Measurements from ENCODE around the gene FAM174B.

Gene FAM174B

GRCh38 chr15:92646216-92646615, 9.4 kb downstream of the FAM174B start:
- in situ Hi-C loops (cut with HindIII; ENCODE audit: low pct_unique_long_range_greater_than_20kb, low sequenced_read_pairs), result no loop called here
- TF ChIP-seq JUND (IDR thresholded peaks at IDR 0.05; ENCODE audit: low read depth), result no peak
- DNase-seq (ENCODE audit: low read depth in 1 of 2, low spot score in 1 of 2), result no peak

DNA sequence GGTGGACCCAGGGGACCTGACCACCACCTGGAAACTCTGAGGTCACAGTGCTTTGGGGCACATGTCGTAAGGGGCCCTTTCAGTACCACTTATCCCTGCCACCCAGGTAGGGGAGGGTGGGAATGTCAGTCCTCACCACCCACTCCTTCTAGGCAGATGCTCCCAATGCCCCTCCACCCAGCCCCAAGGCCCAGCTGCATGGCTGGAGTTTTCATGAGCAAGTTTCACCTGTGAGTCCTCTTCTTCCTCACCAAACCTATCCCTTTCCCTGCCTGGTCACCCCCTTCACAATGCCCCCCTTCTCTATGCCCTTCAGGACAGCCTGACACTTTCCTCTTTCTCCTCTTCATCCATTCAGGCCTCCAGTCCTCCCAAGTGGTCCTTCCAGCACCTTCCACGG, 9.8 kb downstream of the FAM174B start:
- no peak for DNase-seq (ENCODE audit: low read depth in 1 of 2, low spot score in 1 of 2)
- no peak for TF ChIP-seq JUND (IDR thresholded peaks at IDR 0.05; ENCODE audit: low read depth)
- in situ Hi-C loops (cut with HindIII; ENCODE audit: low pct_unique_long_range_greater_than_20kb, low sequenced_read_pairs), result no loop called here

- TF ChIP-seq JUND (IDR thresholded peaks at IDR 0.05; ENCODE audit: low read depth), result peak; percentile 87
- DNase-seq (ENCODE audit: low read depth in 1 of 2, low spot score in 1 of 2), result peak in 1 of 2 experiments; percentile 97
- in situ Hi-C loops (cut with HindIII; ENCODE audit: low pct_unique_long_range_greater_than_20kb, low sequenced_read_pairs), result no loop called here
Observed at GRCh38 chr15:92645051-92645631, 10.4 kb downstream of the FAM174B start.

DNA sequence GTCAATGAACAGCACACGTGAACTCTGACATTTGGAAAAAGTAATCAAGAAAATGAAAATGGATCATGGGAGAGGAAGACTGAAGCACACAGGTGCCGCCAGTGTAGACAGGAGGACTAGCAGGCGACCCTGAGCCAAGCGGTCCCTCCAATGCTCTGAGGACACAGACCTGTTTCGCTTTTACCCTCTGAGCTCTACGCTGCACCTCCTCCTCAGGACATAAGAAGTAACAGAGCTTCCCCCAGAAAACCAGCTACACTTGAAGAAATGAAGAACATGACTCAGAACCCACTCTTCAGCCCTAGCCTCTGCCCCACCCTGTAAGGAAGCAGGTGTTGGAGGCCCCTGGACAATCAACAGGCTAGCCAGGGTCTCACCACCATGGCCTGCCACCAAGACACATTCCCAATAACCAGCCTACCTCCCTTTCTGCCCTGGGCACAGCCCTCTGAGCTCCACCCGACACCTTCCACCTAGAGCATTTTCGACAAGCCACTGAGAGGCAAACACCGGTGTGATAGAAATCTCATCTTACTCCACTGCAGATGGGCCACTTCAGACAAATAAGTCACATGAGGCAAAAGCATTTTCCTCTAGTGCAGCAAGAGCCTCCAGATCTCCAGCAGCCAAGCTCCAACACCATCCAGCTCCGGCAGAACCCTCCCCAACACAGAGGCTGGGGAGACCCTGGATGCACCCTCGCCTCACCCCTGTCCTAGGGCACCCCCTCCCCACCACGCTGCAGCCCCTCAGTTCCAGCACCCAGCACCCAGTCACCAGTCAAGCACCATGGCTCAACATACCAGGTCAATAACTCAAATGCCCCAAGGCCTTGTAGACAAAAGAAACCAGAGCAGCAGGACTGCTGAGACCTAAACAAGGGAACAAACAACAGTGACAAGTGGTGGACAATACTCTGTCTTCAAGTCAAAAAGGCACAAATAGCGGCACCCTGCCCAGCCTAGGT, 11.4 kb downstream of the FAM174B start:
- peak in 1 of 2 experiments; percentile 97 for DNase-seq (ENCODE audit: low read depth in 1 of 2, low spot score in 1 of 2)
- no peak for TF ChIP-seq JUND (IDR thresholded peaks at IDR 0.05; ENCODE audit: low read depth)
- in situ Hi-C loops (cut with HindIII; ENCODE audit: low pct_unique_long_range_greater_than_20kb, low sequenced_read_pairs), result no loop called here

DNA sequence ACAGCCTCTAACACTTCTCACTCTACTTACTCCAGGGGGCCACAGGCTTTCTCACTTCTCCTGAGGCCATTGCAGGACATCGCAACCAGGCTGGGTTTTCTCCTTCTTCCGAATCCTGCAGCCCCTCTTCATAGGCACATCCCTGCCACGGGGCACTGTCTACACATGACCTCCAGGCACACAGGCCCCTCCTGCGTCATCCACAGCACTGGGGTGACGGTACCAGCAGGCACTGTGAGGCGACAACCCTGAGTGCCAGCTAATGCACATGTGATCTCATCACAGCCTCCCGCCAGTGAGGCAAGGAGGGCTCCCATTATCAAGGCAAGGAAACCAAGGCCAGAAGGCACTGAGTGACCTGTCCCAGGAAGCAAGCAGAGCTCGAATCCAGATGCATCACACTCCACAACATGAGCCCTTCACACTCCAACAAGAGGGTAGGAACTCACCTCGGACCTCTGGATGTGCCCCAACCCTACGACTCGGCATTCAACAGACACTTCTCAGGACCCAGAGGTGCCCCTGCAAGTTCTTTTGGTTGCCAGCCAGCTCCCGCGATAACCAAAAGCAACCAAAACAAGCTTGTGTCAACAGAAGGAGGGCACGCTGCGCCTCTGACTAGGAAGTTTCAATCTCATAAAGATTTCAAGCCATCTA, 16.7 kb downstream of the FAM174B start:
- no peak for TF ChIP-seq JUND (IDR thresholded peaks at IDR 0.05; ENCODE audit: low read depth)
- DNase-seq (ENCODE audit: low read depth in 1 of 2, low spot score in 1 of 2), result no peak
- in situ Hi-C loops (cut with HindIII; ENCODE audit: low pct_unique_long_range_greater_than_20kb, low sequenced_read_pairs), result no loop called here

DNA sequence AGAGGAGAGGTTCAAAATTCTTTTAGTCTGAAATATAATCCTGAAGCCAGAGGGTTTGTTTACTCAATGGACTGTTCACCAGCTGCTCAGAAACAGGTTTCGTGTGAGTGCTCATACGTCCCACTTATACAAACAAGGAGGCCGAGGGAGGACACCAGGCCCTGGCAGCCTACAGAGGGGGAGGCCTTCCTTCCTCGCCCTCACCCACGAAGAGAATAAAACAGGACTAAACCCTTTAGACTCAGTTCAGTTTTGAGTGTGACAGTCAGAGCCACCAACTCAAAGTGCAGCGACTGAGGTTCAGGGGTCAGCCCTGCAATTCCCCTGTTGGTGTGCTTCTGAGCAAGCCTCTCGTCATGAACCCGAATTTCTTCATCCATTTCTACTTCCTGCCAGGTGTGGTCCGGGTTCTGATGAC, 17.3 kb downstream of the FAM174B start:
- in situ Hi-C loops (cut with HindIII; ENCODE audit: low pct_unique_long_range_greater_than_20kb, low sequenced_read_pairs), result no loop called here
- no peak for TF ChIP-seq JUND (IDR thresholded peaks at IDR 0.05; ENCODE audit: low read depth)
- peak in 1 of 2 experiments; percentile 97 for DNase-seq (ENCODE audit: low read depth in 1 of 2, low spot score in 1 of 2)

GRCh38 chr15:92637626-92638025, 17.9 kb downstream of the FAM174B start:
- in situ Hi-C loops (cut with HindIII; ENCODE audit: low pct_unique_long_range_greater_than_20kb, low sequenced_read_pairs), result no loop called here
- peak in 1 of 2 experiments; percentile 64 for DNase-seq (ENCODE audit: low read depth in 1 of 2, low spot score in 1 of 2)
- TF ChIP-seq JUND (IDR thresholded peaks at IDR 0.05; ENCODE audit: low read depth), result no peak

- peak; percentile 74 to 100 for DNase-seq (ENCODE audit: low read depth in 1 of 2, low spot score in 1 of 2)
- in situ Hi-C loops (cut with HindIII; ENCODE audit: low pct_unique_long_range_greater_than_20kb, low sequenced_read_pairs), result no loop called here
- no peak for TF ChIP-seq JUND (IDR thresholded peaks at IDR 0.05; ENCODE audit: low read depth)
Observed at GRCh38 chr15:92636908-92637481, 18.6 kb downstream of the FAM174B start.

GRCh38 chr15:92636401-92636907, 19.1 kb downstream of the FAM174B start:
- TF ChIP-seq JUND (IDR thresholded peaks at IDR 0.05; ENCODE audit: low read depth), result no peak
- in situ Hi-C loops (cut with HindIII; ENCODE audit: low pct_unique_long_range_greater_than_20kb, low sequenced_read_pairs), result no loop called here

GRCh38 chr15:92634671-92635201, 20.8 kb downstream of the FAM174B start:
- no peak for DNase-seq (ENCODE audit: low read depth in 1 of 2, low spot score in 1 of 2)
- in situ Hi-C loops (cut with HindIII; ENCODE audit: low pct_unique_long_range_greater_than_20kb, low sequenced_read_pairs), result no loop called here
- no peak for TF ChIP-seq JUND (IDR thresholded peaks at IDR 0.05; ENCODE audit: low read depth)

More at GRCh38 chr15:92636401-92636907, 19.1 kb downstream of the FAM174B start:
- no peak for DNase-seq (ENCODE audit: low read depth in 1 of 2, low spot score in 1 of 2)

- in situ Hi-C loops (cut with HindIII; ENCODE audit: low pct_unique_long_range_greater_than_20kb, low sequenced_read_pairs), result no loop called here
- DNase-seq (ENCODE audit: low read depth in 1 of 2, low spot score in 1 of 2), result no peak
- no peak for TF ChIP-seq JUND (IDR thresholded peaks at IDR 0.05; ENCODE audit: low read depth)
Observed at GRCh38 chr15:92634060-92634459, 21.5 kb downstream of the FAM174B start.

GRCh38 chr15:92633418-92633817, 22.2 kb downstream of the FAM174B start:
- in situ Hi-C loops (cut with HindIII; ENCODE audit: low pct_unique_long_range_greater_than_20kb, low sequenced_read_pairs), result no loop called here
- no peak for DNase-seq (ENCODE audit: low read depth in 1 of 2, low spot score in 1 of 2)
- no peak for TF ChIP-seq JUND (IDR thresholded peaks at IDR 0.05; ENCODE audit: low read depth)

Data from T47D (cell line).